Measurements from ENCODE around the gene ZAP70.
"Not testable (repeated sequence)": the region's sequence is repeated elsewhere in the genome, so short reads cannot be mapped to it uniquely, and the experiment has no call there.

The ZAP70 gene

GRCh38 chr2:97713296-97714083 lies at the start of gene ZAP70:
Gene ZAP70 (plus strand): TSS chr2:97713576. CDS start chr2:97724037, 10,461 bp downstream.
- DNase-seq: no peak

- no peak for DNase-seq
These were observed 49.8 kb upstream of the ZAP70 start for GRCh38 chr2:97663626-97663961.

- DNase-seq: peak; percentile 93
These were observed 49.3 kb upstream of the ZAP70 start, which contains the start of gene ACTR1B for GRCh38 chr2:97663962-97664635. Gene ACTR1B (minus strand): TSS chr2:97664044. CDS start chr2:97663890, 154 bp downstream.

GRCh38 chr2:97664636-97664970 lies 48.8 kb upstream of the ZAP70 start:
- DNase-seq: no peak

GRCh38 chr2:97669448-97669847 lies 43.9 kb upstream of the ZAP70 start, which contains the start of gene C2orf92:
Gene C2orf92 (plus strand): TSS chr2:97669713. CDS start chr2:97669789, 76 bp downstream.
- no peak for DNase-seq

- DNase-seq: no peak
These were observed 42.9 kb upstream of the ZAP70 start for GRCh38 chr2:97670471-97670870.

- DNase-seq: no peak
These were observed 41.9 kb upstream of the ZAP70 start for GRCh38 chr2:97671526-97671925.

GRCh38 chr2:97672606-97673140 lies 40.7 kb upstream of the ZAP70 start:
- not testable (repeated sequence) for DNase-seq

- DNase-seq: no peak
These were observed 40.0 kb upstream of the ZAP70 start for GRCh38 chr2:97673182-97673914.

GRCh38 chr2:97673915-97674283 lies 39.5 kb upstream of the ZAP70 start:
- no peak for DNase-seq

GRCh38 chr2:97675430-97676113 lies 37.8 kb upstream of the ZAP70 start:
- DNase-seq: no peak

- DNase-seq: no peak
These were observed 36.8 kb upstream of the ZAP70 start for GRCh38 chr2:97676620-97677019.

GRCh38 chr2:97677480-97677879 lies 35.9 kb upstream of the ZAP70 start:
- no peak for DNase-seq

- DNase-seq: no peak
These were observed 35.1 kb upstream of the ZAP70 start for GRCh38 chr2:97678298-97678697.

GRCh38 chr2:97687235-97687634 lies 26.1 kb upstream of the ZAP70 start:
- DNase-seq: not testable (repeated sequence)

- no peak for DNase-seq
These were observed 25.1 kb upstream of the ZAP70 start for GRCh38 chr2:97688062-97688827.

- DNase-seq: no peak
These were observed 22.2 kb upstream of the ZAP70 start for GRCh38 chr2:97691166-97691565.

- DNase-seq: no peak
These were observed 19.9 kb upstream of the ZAP70 start for GRCh38 chr2:97693476-97693875.

- no peak for DNase-seq
These were observed 17.6 kb upstream of the ZAP70 start for GRCh38 chr2:97695744-97696143.

GRCh38 chr2:97697252-97698235 lies 15.8 kb upstream of the ZAP70 start:
- DNase-seq: peak; percentile 80

GRCh38 chr2:97698530-97698929 lies 14.8 kb upstream of the ZAP70 start:
- no peak for DNase-seq
